Pancreas (tissue), 10 donors: ENCODE results near the gene VSTM5. TPM values are rescaled to one million over a fixed set of nuclear protein-coding genes. Genes with fewer than 3 reads are reported as not detected.

ENCODE experiments used
- ATAC-seq, 4 donors: fragments of 200-7000 bp; cut with Tn5 transposase; one replicate each; pipeline versions ENCODE4 v1.8.0 to v1.9.1; 2020; ENCODE audit warnings: mild to moderate bottlenecking in 4 of 4, moderate library complexity in 4 of 4
- DNase-seq, 6 donors: peaks; one replicate each; pipeline ENCODE4 v3.0.0-alpha.2; 2020
- FAIRE-seq: peaks from 2 replicates; lab custom pipeline; 2012; peaks lifted over from hg19 to GRCh38; lab: Jason Lieb, UNC
- H3K27ac ChIP-seq, 4 donors: fragments of 200-600 bp; sonication (generic); 1 replicate in 3 of 4; 2 replicates in 1 of 4; pipeline versions ENCODE4 v1.5.0 to v1.8.0; 2020
- H3K27me3 ChIP-seq, 4 donors: fragments of 200-600 bp; one replicate each; pipeline ENCODE4 v1.8.0; 2021
- H3K36me3 ChIP-seq, 3 donors: fragments of 200-600 bp; sonication (generic) in 1 of 3; one replicate each; pipeline versions ENCODE4 v1.5.0 to v1.8.0; 2020 to 2021
- H3K4me1 ChIP-seq, 3 donors: fragments of 200-600 bp; one replicate each; pipeline ENCODE4 v1.8.0; 2021
- H3K4me3 ChIP-seq, 4 donors: fragments of 200-600 bp; sonication (generic) in 2 of 4; one replicate each; pipeline versions ENCODE4 v1.5.0 to v1.8.0; 2020 to 2021
- H3K9me3 ChIP-seq, 4 donors: fragments of 200-600 bp; one replicate each; pipeline ENCODE4 v1.8.0; 2021
- CTCF ChIP-seq, 4 donors: fragments of 200-600 bp; sonication (generic) in 3 of 4; IDR thresholded peaks; one replicate each; pipeline versions ENCODE4 v1.5.0 to v1.8.0; 2021; ENCODE audit warnings: antibody characterized with exemption in 4 of 4
- WGBS, 2 donors: extraction: QIAGEN DNeasy Blood & Tissue Kit; methylation state at CpG; one replicate each; pipeline ENCODE4 v1.1.7; 2013; 5-methylcytosine and 5-hydroxymethylcytosine counted together
- intact Hi-C, 3 donors: fragments of 100-400 bp; cut with DNase I; formaldehyde crosslinking; loops; one replicate each; pipeline versions ENCODE4 v1.11.1 to v1.14.2; 2022
- polyA plus RNA-seq, 2 donors: library from polyadenylated mRNA; stranded (reverse); fragments of 200-250 nt; gene quantifications; one replicate each; pipeline ENCODE4 v1.2.3, GENCODE V29; 2013
- total RNA-seq, 6 donors: library from RNA; stranded (reverse); fragmentation: NEBNext Ultra II Directional in 4 of 6; extraction: Animal tissue kit (Norgen Biotek cat#: 25700) in 4 of 6; gene quantifications; one replicate each; pipeline versions ENCODE4 v1.2.1 to v1.2.4, GENCODE V29; 2021 to 2023
- donor health status: healthy with polysubstance abuse.
- donor health status: DM: no; HTN: no; CAD: no; lungs with moderate emphysema.
- donor health status: DM: no; HTN: no; CAD: no.
- donor health status: control.
- donor health status: control.
- donor health status: Bipolar disorder and iron deficiency.
- donor health status: DM: yes; HTN: yes; CAD: no.
- donor health status: DM: no; HTN: no; CAD: no.
- donor health status: DM: no; HTN: no; CAD: no.
- donor health status: DM: yes; HTN: yes; CAD: no.

The VSTM5 gene
- total and polyA plus RNA-seq, 8 donors: 0.18 to 0.31 (median 0.25) TPM

- Histone ChIP-seq H3K27ac (no peak overlapping the region), H3K4me3 (no peak overlapping the region), H3K27me3 (no peaks in the 10 kb centered on the region), H3K9me3 (no peaks in the 10 kb centered on the region), H3K4me1 (no peaks in the 10 kb centered on the region), H3K36me3 (no peaks in the 10 kb centered on the region)
- WGBS, 2 donors: 61 to 72% methylated on average over 6 of the region's 6 CpGs
- ATAC-seq (peak in 3 of 4 donors; percentile 74 to 81 (median 79)), DNase-seq (peak in 1 of 6 donors; percentile 30), FAIRE-seq (no peak)
- intact Hi-C loops: no loop called here
- no peak for TF ChIP-seq CTCF (IDR thresholded peaks at IDR 0.05)
Measured at GRCh38 chr11:93842461-93842860, 8.0 kb downstream of the VSTM5 start.

GRCh38 chr11:93842034-93842433 lies 8.4 kb downstream of the VSTM5 start:
- intact Hi-C loops: no loop called here
- H3K27me3 ChIP-seq: no peaks in the 10 kb centered on the region
- no peaks in the 10 kb centered on the region for H3K9me3 ChIP-seq
- H3K4me1 ChIP-seq: no peaks in the 10 kb centered on the region
- no peak overlapping the region for H3K4me3 ChIP-seq
- H3K27ac ChIP-seq: no peak overlapping the region
- no peaks in the 10 kb centered on the region for H3K36me3 ChIP-seq
- FAIRE-seq: no peak
- ATAC-seq: no peak
- TF ChIP-seq CTCF (IDR thresholded peaks at IDR 0.05): no peak
- DNase-seq: no peak
- WGBS, 2 donors: 94 to 99% methylated on average over 4 of the region's 4 CpGs

- TF ChIP-seq CTCF (IDR thresholded peaks at IDR 0.05): no peak
- ATAC-seq (no peak), FAIRE-seq (no peak), DNase-seq (no peak)
- intact Hi-C loops: no loop called here
- 88 to 90% methylated on average over 2 of the region's 2 CpGs for WGBS, 2 donors
- Histone ChIP-seq H3K9me3 (no peaks in the 10 kb centered on the region), H3K27ac (no peak overlapping the region), H3K36me3 (no peaks in the 10 kb centered on the region), H3K4me3 (no peak overlapping the region), H3K27me3 (no peaks in the 10 kb centered on the region), H3K4me1 (no peaks in the 10 kb centered on the region)
Measured at GRCh38 chr11:93841446-93841845, 9.0 kb downstream of the VSTM5 start.

GRCh38 chr11:93840981-93841380 lies 9.4 kb downstream of the VSTM5 start:
- TF ChIP-seq CTCF (IDR thresholded peaks at IDR 0.05): no peak
- DNase-seq: no peak

GRCh38 chr11:93840180-93840579 lies 10.2 kb downstream of the VSTM5 start:
- Histone ChIP-seq H3K36me3 (no peaks in the 10 kb centered on the region), H3K27me3 (no peaks in the 10 kb centered on the region), H3K4me1 (no peaks in the 10 kb centered on the region), H3K27ac (no peak overlapping the region), H3K9me3 (no peaks in the 10 kb centered on the region), H3K4me3 (no peak overlapping the region)
- WGBS, 2 donors: 50 to 51% methylated on average over 2 of the region's 2 CpGs
- DNase-seq (no peak), ATAC-seq (no peak), FAIRE-seq (no peak)
- intact Hi-C loops: no loop called here
- TF ChIP-seq CTCF (IDR thresholded peaks at IDR 0.05): no peak

More at GRCh38 chr11:93840981-93841380, 9.4 kb downstream of the VSTM5 start:
- intact Hi-C loops: no loop called here
- Histone ChIP-seq H3K4me3 (no peak overlapping the region), H3K9me3 (no peaks in the 10 kb centered on the region), H3K27me3 (no peaks in the 10 kb centered on the region), H3K27ac (no peak overlapping the region), H3K36me3 (no peaks in the 10 kb centered on the region), H3K4me1 (no peaks in the 10 kb centered on the region)
- 68 to 69% methylated on average over 3 of the region's 3 CpGs for WGBS, 2 donors
- no peak for ATAC-seq
- FAIRE-seq: no peak
